ENCODE data around the gene CCR3.

GRCh38 chr3:46278816-46279672, 36.8 kb downstream of the CCR3 start:
- TF ChIP-seq CTCF (conservative IDR thresholded peaks at IDR 0.05) (no peak), ZFX (IDR thresholded peaks at IDR 0.05) (no peak)
